Vagina (tissue), 2 donors: ENCODE data around the gene EDARADD.

ENCODE experiments used
- CTCF ChIP-seq, 3 experiments: fragments of 450-650 bp in 2 of 3; fragments of 200-600 bp in 1 of 3; sonication (generic) in 1 of 3; IDR thresholded peaks; one replicate each; pipeline ENCODE4 v1.5.1; 2017 to 2019; ENCODE audit warnings: antibody characterized with exemption in 3 of 3, mild to moderate bottlenecking in 2 of 3, moderate library complexity in 2 of 3
- POLR2AphosphoS5 ChIP-seq, 2 donors: sonication (generic); formaldehyde crosslinking; IDR thresholded peaks; one replicate each; pipeline ENCODE4 v1.9.0; 2017; ENCODE audit warnings: antibody characterized with exemption in 2 of 2, mild to moderate bottlenecking in 2 of 2, low read depth in 1 of 2; ENCODE audit not compliant: insufficient read depth in 1 of 2

- TF ChIP-seq CTCF (IDR thresholded peaks at IDR 0.05) (no peak), POLR2AphosphoS5 (IDR thresholded peaks at IDR 0.05; ENCODE audit: insufficient read depth in 1 of 2, low read depth in 1 of 2) (no peak)
Measured at GRCh38 chr1:236356141-236356540, 37.9 kb upstream of the EDARADD start.
